CD4-positive, alpha-beta T cell treated with Interferon gamma for 1 hour (primary cell): Measurements from ENCODE around the gene ZNF576.
"Not testable (repeated sequence)": the region's sequence is repeated elsewhere in the genome, so short reads cannot be mapped to it uniquely, and the experiment has no call there.

Experiments
- DNase-seq: peaks from one replicate; pipeline ENCODE4 v3.0.0-alpha.2; 2020

The ZNF576 gene

DNA sequence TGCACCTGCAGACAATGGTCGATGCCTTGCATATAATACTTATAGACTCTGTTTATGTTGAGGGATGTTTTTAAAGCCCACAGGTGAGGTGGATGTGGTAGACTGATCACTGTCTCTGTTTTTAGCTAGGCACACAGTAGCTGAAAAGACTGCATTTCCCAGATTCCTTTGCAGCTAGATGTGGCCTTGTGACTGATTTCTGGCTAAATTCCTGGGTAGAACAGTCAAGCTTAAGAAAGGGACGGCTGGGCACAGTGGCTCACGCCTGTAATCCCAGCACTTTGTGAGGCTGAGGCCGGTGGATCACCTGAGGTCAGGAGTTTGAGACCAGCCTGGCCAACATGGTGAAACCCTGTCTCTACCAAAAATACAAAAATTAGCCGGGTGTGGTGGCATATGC, 3.9 kb downstream of the ZNF576 start:
- not testable (repeated sequence) for DNase-seq

DNA sequence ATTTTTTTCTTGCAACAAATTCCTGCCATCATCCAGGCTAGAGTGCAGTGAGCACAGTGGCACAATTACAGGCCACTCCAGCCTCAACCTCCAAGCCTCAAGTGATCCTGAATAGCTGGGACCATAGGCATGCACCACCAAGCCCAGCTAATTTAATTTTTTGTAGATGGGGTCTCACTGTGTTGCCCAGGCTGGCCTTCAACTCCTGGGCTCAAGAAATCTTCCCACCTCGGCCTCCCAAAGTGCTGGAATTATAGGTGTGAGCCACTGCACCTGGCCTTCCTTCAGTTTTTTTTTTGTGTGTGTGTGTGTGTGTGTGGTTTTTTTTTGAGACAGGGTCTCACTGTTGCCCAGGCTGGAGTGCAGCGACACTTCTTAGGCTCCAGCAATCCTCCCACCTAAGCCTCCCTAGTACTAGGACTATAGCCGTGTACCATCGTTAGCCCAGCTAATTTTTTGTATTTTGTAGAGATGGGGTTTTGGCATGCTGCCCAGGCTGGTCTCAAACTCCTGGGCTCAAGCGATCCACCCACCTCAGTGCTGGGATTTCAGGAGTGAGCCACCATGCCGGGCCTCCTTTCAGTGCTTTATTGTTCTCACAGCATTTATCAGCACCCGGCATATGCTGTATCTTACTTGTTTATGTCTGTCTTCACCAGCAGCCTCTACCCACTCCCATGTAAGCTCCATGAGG, 9.6 kb downstream of the ZNF576 start:
- DNase-seq = no peak

DNA sequence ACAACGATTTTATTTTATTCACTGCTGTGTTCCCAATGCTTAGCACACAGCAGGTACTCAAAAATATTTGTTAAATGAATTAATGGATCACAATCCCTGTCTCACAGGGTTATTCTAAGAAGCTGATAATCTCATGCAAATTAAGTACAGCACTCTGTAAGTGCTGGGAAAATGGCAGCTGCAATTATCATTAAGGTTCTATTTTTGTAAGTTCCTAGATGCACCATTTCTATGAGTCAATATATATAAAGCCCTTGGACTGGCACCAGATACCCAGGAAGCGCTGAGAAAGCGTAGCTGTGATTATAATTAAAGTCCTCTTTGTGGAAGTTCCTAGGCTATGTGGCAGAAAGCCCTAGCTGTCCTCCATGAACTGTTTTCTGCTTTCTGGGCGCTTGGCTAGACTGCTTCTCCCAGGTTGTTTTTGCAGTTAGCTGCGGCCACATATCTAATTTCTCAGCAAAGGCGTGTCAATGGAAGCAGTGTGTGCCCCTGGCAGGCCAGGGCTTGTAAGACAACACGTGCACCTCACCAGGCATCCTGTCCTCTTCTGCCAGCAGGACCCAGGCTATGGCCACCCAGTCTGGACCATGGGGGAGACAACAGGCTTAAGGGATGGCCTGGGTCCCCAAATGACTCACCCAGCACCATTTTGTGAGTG, 10.3 kb downstream of the ZNF576 start:
- no peak for DNase-seq

DNA sequence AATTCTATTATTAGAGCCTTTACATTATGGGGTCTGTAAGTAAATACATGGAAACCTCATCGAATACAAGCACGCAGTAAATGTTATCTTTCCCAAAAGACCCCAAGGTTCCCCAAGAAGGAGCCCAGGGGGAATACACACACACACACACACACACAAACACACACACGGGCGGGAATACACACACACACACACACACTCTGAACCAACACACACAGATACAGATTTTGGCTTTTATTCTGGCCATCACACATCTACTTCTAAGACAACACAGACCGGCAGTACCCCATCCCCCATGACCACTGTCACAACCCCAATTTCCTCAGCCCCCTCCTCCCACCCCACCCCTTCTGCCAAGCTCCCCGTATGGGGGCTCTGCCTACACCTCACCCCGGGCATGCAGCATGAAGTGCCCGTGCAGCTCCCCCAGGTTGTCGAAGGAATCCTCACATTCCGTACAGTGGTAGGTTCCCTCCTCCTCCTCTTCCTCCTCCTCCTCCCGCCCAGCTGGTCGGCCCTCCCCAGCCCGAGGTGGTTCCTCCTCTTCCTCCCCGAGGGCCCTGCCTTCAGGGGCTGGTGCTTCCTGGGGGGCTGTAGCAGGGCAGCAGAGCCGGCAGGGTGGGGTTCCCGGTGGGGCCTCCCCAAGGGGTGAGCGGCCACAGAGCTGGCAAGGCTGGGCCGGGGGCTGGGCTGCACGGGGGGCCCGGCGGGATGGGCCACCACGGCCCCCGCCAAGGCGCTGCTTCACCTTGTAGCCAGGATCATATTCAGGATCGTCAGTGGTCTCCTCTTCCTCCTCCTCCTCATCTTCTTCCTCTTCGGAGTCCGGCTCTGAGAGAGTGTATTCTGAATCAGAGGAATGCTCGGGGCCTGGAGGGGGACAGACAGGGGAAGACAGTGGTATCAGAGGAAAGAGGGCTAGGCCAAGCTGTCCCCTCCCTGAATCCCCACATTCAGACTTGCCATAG, 11.1 kb downstream of the ZNF576 start:
- no peak for DNase-seq

DNA sequence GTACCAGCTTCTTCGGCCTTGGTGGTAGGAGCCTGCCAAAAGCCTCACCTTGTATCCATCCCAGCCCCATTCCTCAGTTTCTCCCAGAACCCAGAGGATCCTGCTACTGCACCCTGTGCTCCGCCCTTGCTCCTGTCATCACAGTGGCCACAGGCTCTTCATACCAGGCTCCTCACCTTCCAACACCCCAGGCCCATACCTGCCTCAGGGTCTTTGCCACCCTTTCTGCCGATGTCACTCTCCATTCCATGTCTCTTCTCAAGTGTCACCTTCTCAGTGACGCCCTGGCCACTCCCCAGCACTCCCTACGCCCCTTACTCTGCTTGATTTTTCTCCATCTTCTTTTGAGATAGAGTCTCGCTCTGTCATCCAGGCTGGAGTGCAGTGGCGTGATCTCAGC, 13.5 kb downstream of the ZNF576 start:
- no peak for DNase-seq

DNA sequence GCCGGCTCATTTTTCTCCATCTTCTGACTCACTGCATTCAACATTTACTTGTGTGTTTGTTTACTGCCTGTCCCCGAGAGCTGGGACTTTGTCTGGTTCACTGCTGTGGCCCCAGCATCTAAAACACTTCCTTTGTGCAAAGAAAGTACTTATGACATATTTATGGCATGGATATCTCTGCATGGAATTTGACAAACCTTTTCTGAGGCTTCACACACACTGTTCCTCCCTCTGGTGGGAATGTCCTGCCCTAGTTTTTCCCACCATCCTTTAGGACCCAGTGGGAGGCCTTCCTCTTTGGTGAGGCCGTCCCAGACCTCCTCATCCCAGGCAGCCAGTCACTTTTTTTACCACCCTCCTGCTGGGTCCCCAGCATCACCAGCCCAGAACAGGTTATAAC, 14.1 kb downstream of the ZNF576 start:
- DNase-seq = no peak

DNA sequence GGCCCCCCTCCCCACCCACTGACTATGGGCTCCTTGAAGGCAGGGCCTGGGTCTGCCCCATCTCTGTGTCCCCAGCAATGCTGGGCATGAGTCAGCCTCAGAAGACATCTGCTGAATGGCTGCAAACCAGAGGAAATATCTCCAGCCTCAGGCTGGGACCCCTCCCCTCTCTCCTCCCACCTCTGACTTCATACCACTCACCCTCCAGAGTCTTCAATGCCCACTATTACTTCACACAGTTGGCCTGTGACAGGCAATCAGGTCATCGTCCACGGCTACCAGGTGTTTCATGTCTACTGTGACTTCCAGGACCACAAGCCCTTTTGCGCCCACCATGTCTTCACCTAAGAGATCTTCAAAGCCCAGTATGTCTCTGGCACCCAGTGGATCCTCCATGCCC, 15.4 kb downstream of the ZNF576 start, which contains the start of gene SRRM5:
Gene SRRM5 (plus strand): TSS at position 301 of the 400 bp plus-strand sequence. CDS start 34 bp downstream, at position 335.
- no peak for DNase-seq

DNA sequence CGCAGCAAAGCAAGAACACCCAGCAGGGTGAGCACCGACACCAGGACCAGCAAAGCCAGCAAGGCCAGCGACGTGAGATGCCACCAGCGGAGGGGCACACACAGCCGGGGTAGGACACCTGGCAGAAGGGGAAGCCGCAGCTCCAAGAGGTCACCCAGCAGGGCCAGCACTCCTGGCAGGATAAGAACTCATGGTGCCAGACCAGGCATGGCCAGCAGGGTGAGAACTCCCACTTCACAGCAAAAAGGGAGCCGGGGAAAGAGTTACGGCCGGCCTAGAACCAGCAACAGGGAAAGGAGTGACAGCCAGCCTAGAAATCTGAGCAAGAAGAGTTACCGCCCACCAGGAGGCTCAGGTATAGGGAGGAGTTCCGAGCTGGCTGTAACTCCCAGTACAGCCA, 16.0 kb downstream of the ZNF576 start:
- DNase-seq = no peak

DNA sequence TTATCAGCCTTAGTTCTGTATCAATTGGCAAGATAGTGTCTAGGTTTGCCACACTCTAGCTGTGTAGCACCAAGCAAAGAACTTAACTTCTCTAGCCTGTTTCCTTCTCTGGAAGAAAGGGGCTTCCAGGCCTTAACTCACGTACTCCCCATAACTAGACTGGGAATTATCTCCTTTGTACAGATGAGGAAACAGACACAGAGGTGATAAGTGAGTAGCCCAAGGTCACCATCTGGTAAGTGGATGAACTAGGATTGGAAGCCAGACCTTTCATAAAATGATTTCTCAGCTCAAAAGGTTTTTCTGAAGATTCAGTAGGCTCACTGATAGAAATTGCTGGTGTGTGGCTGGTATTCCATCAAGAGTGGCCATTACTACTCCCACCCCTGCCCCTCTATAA, 19.9 kb downstream of the ZNF576 start:
- DNase-seq = no peak

DNA sequence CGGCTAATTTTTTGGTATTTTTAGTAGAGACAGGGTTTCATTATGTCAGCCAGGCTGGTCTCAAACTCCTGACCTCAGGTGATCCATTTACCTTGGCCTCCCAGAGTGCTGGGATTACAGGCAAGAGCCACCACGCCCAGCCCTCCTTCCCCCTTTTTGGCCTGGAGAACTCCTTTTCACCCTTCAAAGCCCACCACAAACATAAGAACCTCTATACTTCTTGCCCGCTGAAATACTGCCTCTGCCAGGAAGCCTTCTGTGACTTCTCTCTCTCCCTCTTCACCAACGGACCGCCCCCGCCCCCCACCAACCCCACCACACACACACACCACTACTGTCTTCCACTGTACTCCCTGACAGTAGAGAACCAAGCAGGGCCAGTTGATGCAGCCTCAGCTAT, 20.6 kb downstream of the ZNF576 start:
- no peak for DNase-seq

DNA sequence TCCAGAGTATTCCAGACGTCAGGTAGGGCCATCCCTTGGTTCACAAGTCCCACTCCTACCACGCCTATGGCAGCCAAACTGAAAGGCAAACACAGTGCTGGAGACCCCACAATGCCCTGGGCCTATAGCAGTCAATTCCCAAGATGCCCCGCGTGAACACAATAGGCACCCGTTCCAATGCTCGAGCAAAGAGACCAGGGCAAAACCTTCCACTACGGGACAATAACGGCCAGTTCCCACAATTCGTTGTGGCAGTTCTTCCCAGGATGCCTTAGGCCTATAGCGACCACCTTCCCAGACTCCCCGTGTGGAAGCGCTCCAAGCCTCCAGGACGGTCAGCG, 22.5 kb downstream of the ZNF576 start:
- DNase-seq = peak; percentile 36

DNA sequence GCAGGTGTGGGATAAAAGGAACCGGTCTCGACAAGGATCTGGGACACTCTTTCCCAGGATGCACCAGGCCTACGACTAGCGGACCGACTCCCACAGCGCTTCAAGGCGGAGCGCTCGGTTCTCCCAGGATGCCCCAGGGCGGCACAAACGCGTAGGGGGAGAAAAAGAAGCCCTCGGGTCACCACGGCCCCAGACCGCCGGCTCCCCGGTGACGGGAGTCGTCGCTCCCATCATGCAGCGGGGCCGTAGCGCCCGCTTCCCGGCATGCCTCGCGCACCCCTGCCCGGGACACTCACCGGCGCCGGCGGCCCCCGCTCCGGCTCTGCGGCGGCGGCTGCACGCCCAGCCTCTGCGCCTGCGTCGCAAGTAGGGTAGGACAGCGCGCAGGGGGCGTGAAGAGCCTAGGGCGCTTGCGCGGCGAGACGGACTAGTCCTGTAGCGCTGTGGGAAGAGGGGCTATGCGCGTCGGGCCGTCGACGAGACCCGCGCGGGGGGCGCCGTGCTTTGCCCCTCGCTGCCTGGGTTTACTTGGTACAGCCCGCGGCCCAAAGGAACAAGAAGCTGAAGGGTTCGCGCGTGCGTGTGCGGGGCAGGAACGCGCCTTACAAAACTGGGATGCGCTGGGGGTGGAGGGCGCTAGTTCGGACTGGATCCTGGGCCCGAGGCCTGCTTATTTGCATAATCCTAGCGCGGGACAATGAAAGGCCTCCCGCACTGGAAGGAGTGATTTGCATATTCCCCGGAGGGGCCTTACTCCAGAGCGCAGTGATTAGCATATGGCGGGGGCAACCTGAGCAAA, 23.1 kb downstream of the ZNF576 start, which contains the start of gene ZNF428:
Gene ZNF428 (minus strand): TSS at position 368 of the 799 bp plus-strand sequence. CDS start 5,325 bp downstream, outside the sequence.
- DNase-seq = peak; percentile 90

DNA sequence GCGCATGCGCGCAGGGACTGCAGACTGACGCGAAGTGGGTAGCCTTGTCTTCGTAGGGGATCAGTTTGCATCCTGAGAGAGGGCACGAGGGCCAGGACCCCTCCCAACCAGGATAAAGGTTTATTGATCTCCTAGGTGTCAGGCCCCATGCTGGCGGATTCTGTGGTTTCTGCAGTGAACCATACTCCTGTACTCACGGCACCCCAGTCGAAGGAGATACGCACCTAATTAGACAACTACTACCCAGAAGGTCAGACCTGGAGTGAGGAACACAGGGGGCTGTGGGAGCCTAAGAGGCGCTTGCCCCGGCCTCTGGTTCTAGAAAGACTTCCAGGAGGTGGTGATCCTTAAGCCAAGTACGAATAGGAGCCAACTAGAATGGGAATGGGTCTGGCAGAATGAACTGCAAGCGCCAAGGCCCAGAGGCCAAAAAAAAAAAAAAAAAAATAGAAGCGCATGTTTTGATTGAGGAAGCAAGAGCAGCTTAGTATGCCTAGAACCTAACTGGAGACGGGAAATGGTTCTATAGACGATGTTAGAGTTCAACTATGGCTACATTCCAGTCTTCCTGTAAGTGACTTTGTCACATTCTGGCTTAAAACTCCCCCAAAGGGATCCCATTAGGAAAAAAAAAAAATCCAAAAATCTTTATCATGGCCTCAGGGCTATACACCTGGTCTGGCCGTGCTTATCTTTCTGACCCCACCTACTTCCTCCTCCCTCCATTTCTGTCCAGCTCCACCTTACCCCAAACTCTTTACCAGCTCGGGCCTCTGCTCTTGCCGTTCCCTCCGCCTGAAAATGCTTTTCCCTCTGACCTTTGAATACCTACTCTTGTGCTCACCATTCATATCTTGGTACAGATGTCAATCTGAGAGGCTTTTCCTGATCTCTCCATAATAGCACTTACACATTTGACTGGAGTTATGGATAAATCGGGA, 23.9 kb downstream of the ZNF576 start:
- DNase-seq = peak; percentile 85

DNA sequence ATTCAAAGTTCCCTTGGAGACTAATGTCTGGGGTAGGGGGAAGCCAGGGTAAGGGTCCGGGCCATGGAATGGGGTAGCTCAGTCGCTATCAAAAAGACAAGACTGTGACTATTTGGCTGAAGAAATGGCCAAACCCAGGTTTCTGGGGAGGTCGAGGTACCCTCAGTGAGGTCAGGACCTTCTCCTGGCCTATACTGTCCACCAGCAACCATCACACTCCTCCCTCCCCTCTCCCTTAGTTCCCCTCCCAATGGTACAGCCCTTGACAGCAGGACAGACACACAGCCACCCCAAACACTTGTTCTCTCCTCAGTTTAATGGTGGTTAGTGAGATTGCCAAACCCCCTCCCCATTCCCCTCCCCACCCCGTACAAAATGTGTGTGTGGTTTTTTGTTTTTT, 25.7 kb downstream of the ZNF576 start:
- no peak for DNase-seq

DNA sequence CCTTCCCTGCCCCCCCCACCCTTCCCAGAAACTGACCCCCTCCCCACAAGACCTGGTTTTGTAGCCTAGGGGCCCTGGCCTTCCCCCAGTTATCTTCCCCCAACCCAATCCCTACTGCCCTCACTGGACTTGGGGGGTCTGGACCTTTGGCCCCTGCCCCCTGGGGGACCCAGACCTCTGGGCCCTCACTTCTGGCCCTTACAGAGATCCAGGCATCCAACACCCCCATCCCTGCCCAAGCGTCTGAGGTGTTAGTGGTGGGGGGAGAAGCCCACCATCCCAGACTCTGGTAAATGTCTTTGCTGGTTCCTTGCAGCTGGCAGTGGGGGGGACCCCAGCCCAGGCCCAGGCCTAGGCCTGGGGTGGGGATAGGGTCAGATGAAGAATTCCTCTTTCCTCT, 26.6 kb downstream of the ZNF576 start:
- no peak for DNase-seq

DNA sequence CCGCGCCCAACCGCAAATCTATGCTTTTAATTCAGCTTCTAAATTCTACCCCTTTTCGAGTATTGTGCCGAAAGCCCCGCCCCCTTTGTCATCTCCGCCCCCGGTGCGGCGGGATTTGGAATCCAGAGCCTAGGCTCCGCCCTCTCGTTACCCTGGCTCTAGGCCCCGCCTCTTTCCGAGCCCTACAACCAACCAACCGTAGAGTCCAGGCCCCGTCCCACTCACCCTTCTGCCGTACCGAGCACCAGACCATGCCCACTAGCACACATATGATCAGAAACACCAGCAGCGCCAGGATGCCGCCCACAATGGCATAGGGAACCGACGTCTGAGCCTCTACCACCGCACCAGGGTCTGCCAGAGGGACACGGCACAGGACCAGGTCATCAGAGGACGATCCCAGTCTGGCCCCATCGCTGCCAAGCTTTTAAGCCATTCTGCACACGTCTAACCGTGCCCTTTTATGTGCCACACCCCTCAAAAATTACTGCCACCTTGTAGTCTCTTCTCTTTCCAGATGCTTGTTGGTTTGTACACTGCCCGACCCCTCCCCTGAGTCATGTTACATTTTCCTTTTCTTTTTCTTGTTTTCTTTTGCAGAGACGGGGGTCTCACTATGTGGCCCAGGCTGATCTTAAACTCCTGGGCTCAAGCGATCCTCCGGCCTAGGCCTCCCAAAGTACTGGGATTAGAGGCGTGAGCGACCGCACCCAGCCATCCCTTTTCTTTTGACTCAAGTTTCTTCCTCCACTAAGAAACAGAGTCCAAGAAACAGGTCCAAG, 27.7 kb downstream of the ZNF576 start:
- no peak for DNase-seq

DNA sequence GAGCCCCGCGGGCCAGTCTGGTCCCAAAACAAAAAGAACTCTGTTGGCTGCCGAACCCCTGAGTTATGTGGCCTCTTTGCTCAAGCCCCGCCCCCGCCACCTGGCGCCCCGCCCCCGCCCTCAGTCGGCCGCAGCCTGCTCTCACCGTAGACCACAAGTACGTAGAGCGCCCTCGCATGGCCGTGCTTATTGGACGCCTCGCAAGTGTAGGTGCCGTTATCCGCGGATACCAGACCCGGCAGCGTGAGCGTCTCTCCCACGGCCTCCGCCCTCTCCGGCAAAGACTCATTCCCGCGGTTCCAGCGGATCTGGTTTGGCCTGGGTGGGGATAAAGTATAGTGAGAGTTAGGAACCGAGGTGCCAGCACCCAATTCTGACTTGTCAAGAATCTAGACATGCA, 28.5 kb downstream of the ZNF576 start:
- DNase-seq = peak; percentile 86

DNA sequence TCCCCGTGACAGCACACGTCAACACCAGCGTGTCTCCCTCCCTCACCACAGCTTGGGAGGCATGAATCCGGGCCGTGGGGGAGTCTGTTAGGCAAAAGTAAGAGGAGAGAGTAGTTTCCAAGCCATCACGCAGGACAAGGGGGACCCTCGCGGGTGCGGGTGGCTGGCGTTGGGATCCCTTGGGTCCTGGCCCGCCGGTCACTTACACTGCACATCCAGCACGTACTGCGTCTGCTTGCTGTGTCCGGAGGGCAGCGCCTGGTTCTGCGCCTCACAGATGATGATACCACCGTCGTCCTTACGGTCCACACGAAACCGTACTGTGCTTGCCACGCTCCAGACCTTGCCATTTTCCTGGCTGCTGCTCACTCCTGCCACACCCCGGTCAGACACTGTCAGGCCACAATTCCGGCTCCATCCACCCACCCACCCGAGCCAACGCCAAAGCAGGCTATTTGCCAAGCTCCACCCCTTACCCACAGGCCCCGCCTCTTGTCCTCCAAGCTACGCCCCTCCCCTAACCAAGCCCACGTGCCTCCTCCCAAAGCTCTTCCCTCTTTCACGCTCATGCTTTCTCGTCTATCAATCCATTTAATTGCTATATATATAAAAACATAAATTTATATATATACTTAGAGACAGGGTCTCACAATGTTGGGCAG, 29.7 kb downstream of the ZNF576 start:
- no peak for DNase-seq

DNA sequence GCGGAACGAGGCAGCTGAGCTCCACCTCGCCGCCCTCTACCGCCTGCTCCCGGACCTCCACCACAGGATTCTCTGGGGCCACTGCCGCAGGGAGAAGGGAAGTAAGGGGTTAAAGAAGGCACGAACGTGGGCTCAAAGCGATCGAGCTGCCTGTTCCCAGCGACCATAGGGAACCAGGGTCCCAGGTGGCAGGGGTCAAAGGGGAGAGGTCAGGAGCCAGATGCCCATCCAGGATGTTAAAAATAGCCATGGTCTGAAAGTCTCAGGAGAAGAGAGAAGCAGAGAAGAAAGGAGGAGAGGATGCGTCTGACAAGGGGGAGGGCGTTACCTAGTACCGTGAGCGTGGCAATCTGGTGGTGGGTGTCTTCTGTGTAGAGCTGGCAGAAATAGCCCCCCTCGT, 30.4 kb downstream of the ZNF576 start:
- DNase-seq = no peak
